HepG2 (cell line): ENCODE data around the gene CDK5RAP2. TPM values are rescaled to one million over a fixed set of nuclear protein-coding genes. Genes with fewer than 3 reads are reported as not detected.

Experiments
- ATAC-seq: fragments of 200-7000 bp; cut with Tn5 transposase; 3 replicates; pipeline ENCODE4 v1.9.1; 2020; ENCODE audit warnings: mild to moderate bottlenecking, moderate library complexity
- BruUV-seq: library from RNA; stranded (reverse); fragments of 400-500 nt; replicated peaks from 2 replicates; lab custom pipeline; 2021; lab: Mats Ljungman, UMichigan
- CTCF ChIA-PET: fragments of 300-600 bp; formaldehyde crosslinking; extraction: SDS; loops from one replicate; lab custom pipeline; 2021; ENCODE audit warnings: low total read pairs, inconsistent platforms, low intra/inter-chr PET ratio; lab: Yijun Ruan, JAX
- POLR2A ChIA-PET: fragments of 350-600 bp; sonication (Branson Sonifier 250); formaldehyde crosslinking; loops from one replicate; lab custom pipeline; 2020; ENCODE audit warnings: antibody characterized with exemption, inconsistent platforms; lab: Yijun Ruan, JAX
- DNase-seq: peaks from one replicate; pipeline ENCODE4 v3.0.0-alpha.2; 2015; ENCODE audit warnings: low spot score
- FAIRE-seq: peaks from 3 replicates; lab custom pipeline; 2011; peaks lifted over from hg19 to GRCh38; lab: Jason Lieb, UNC
- H2AFZ ChIP-seq: one replicate; pipeline ENCODE4 v1.6.1; 2011; ENCODE audit warnings: low read length, inconsistent platforms
- H3K27ac ChIP-seq: fragments of 300-600 bp; 3 replicates; pipeline ENCODE4 v1.8.0; 2011; ENCODE audit warnings: mixed run types, mild to moderate bottlenecking, mixed read lengths, low read length, inconsistent platforms; ENCODE audit not compliant: insufficient read depth; ENCODE audit errors: extremely low read length
- H3K27me3 ChIP-seq, 2 experiments: fragments of 200-600 bp in 1 of 2; 2 replicates in 1 of 2; 3 replicates in 1 of 2; pipeline versions ENCODE4 v1.6.0 to v1.8.0; 2011; ENCODE audit warnings: low read length in 2 of 2, mild to moderate bottlenecking in 2 of 2, moderate library complexity in 2 of 2, inconsistent platforms in 1 of 2; ENCODE audit not compliant: insufficient read depth in 2 of 2, control insufficient read depth in 1 of 2
- H3K36me3 ChIP-seq, 2 experiments: fragments of 200-600 bp in 1 of 2; replicated peaks in 1 of 2; 2 replicates in 1 of 2; 3 replicates in 1 of 2; pipeline versions ENCODE4 v1.5.1 to v1.8.0; 2011; ENCODE audit warnings: low read length in 2 of 2, inconsistent platforms in 1 of 2; ENCODE audit not compliant: insufficient read depth in 2 of 2, control insufficient read depth in 1 of 2
- H3K4me1 ChIP-seq: 2 replicates; pipeline ENCODE4 v1.5.1; 2012; ENCODE audit warnings: low read length, inconsistent platforms; ENCODE audit not compliant: insufficient read depth
- H3K4me2 ChIP-seq: 2 replicates; pipeline ENCODE4 v1.6.0; 2011; ENCODE audit warnings: low read depth, low read length, inconsistent platforms
- H3K4me3 ChIP-seq, 3 experiments: fragments of 200-600 bp in 1 of 3; sonication (generic), shearing (Covaris generic) in 1 of 3; replicated peaks in 1 of 3; 2 replicates each; pipeline ENCODE4 v1.5.1; 2011 to 2016; ENCODE audit warnings: low read length in 3 of 3, inconsistent platforms in 2 of 3, low read depth in 2 of 3, mild to moderate bottlenecking in 2 of 3, control low read depth in 1 of 3, mixed read lengths in 1 of 3; ENCODE audit not compliant: insufficient read depth in 1 of 3
- H3K79me2 ChIP-seq: one replicate; pipeline ENCODE4 v1.6.1; 2011; ENCODE audit warnings: low read length, inconsistent platforms; ENCODE audit not compliant: insufficient read depth
- H3K9ac ChIP-seq: 2 replicates; pipeline ENCODE4 v1.6.0; 2011; ENCODE audit warnings: mild to moderate bottlenecking, low read depth, low read length, inconsistent platforms; ENCODE audit not compliant: insufficient read depth
- H3K9me3 ChIP-seq: 2 replicates; pipeline ENCODE4 v1.5.1; 2012; ENCODE audit warnings: mild to moderate bottlenecking, low read length
- H4K20me1 ChIP-seq: 2 replicates; pipeline ENCODE4 v1.6.0; 2011; ENCODE audit warnings: inconsistent platforms, mild to moderate bottlenecking, low read length, moderate library complexity; ENCODE audit not compliant: insufficient read depth
- GPN1 ChIP-seq: sonication (generic); formaldehyde crosslinking; IDR thresholded peaks from 2 replicates; pipeline ENCODE4 v1.5.1; 2020; ENCODE audit warnings: missing genetic modification reagents, borderline replicate concordance
- ISX ChIP-seq: sonication (generic); formaldehyde crosslinking; conservative IDR thresholded peaks from 2 replicates; pipeline ENCODE4 v1.5.0; 2020; ENCODE audit warnings: missing genetic modification reagents
- MAFF ChIP-seq: IDR thresholded peaks from 2 replicates; pipeline ENCODE4 v1.6.1; 2011; ENCODE audit warnings: low read depth, low read length, improper control_type of control experiment
- MAFK ChIP-seq, 2 experiments: IDR thresholded peaks in 1 of 2; conservative IDR thresholded peaks in 1 of 2; 2 replicates each; pipeline ENCODE4 v1.6.1; 2011; ENCODE audit warnings: improper control_type of control experiment in 2 of 2, low read length in 2 of 2
- NR2C2 ChIP-seq: sonication (generic); formaldehyde crosslinking; IDR thresholded peaks from 2 replicates; pipeline ENCODE4 v1.4.0; 2020; ENCODE audit warnings: missing genetic modification reagents, mild to moderate bottlenecking, moderate library complexity, borderline replicate concordance
- PAXIP1 ChIP-seq: sonication (generic); formaldehyde crosslinking; conservative IDR thresholded peaks from 2 replicates; pipeline ENCODE4 v1.4.0; 2020; ENCODE audit warnings: mild to moderate bottlenecking, missing genetic modification reagents, moderate library complexity
- RFXANK ChIP-seq: IDR thresholded peaks from 2 replicates; pipeline ENCODE4 v1.6.1; 2016
- TEAD3 ChIP-seq: optimal IDR thresholded peaks from 2 replicates; pipeline ENCODE3; 2016; ENCODE audit warnings: borderline replicate concordance
- ZMYM3 ChIP-seq: sonication (generic); formaldehyde crosslinking; IDR thresholded peaks from 2 replicates; pipeline ENCODE4 v1.5.1; 2020; ENCODE audit warnings: mild to moderate bottlenecking, missing genetic modification reagents
- ZMYM4 ChIP-seq: sonication (generic); formaldehyde crosslinking; IDR thresholded peaks from 2 replicates; pipeline ENCODE4 v1.8.1; 2023; ENCODE audit warnings: mild to moderate bottlenecking, missing genetic modification reagents
- ZNF224 ChIP-seq: sonication (generic); formaldehyde crosslinking; IDR thresholded peaks from 2 replicates; pipeline ENCODE4 v1.5.0; 2020; ENCODE audit warnings: mild to moderate bottlenecking, missing genetic modification reagents
- ZNF281 ChIP-seq: sonication (generic); formaldehyde crosslinking; IDR thresholded peaks from 2 replicates; pipeline ENCODE4 v1.4.0; 2020; ENCODE audit warnings: missing genetic modification reagents, borderline replicate concordance
- ZNF414 ChIP-seq: sonication (generic); formaldehyde crosslinking; IDR thresholded peaks from 2 replicates; pipeline ENCODE4 v1.5.0; 2020; ENCODE audit warnings: missing genetic modification reagents
- ZNF510 ChIP-seq: sonication (generic); formaldehyde crosslinking; IDR thresholded peaks from 2 replicates; pipeline ENCODE4 v1.4.0; 2020; ENCODE audit warnings: low read depth, mild to moderate bottlenecking, missing genetic modification reagents
- ZNF652 ChIP-seq: IDR thresholded peaks from 2 replicates; pipeline ENCODE4 v1.6.1; 2016; ENCODE audit warnings: low read depth, borderline replicate concordance
- WGBS: methylation state at CpG from one replicate; pipeline ENCODE4 v1.1.6; 2017; ENCODE audit warnings: low lambda C conversion rate; 5-methylcytosine and 5-hydroxymethylcytosine counted together
- in situ Hi-C: cut with HindIII; loops from 2 replicates; pipeline ENCODE4 v1.10.0; 2017; ENCODE audit warnings: low pct_unique_long_range_greater_than_20kb; ENCODE audit not compliant: extremely low pct_ligation_motif_present
- intact Hi-C: fragments of 100-400 bp; cut with micrococcal nuclease; formaldehyde crosslinking; loops from one replicate; pipeline ENCODE4 v1.10.0; 2022; ENCODE audit not compliant: unreplicated experiment
- polyA plus RNA-seq, 8 experiments: library from polyadenylated mRNA; depleted of rRNA in 3 of 8; stranded (reverse) in 7 of 8; unstranded in 1 of 8; fragments of >200 nt; fragmentation: Illumina TruSeq in 4 of 8; extraction: Trizol in 4 of 8; gene quantifications; 2 replicates each; pipeline versions ENCODE4 v1.2.1 to v1.2.3, GENCODE V29; 2011 to 2016; ENCODE audit warnings: low read depth in 4 of 8, missing spikeins in 1 of 8, mixed read lengths in 1 of 8; ENCODE audit not compliant: insufficient read depth in 1 of 8
- total RNA-seq, 5 experiments: library from RNA; depleted of rRNA; stranded (reverse); fragments of >200 nt; fragmentation: Illumina TruSeq; extraction: Trizol; gene quantifications; 2 replicates each; pipeline ENCODE4 v1.2.3, GENCODE V29; 2016; ENCODE audit warnings: low read depth in 1 of 5

The CDK5RAP2 gene
- total and polyA plus RNA-seq, 2 of the 13 experiments (the other 11 are each of a cell fraction or from before 2014, with no cell fraction given): 31.8 to 42.2 TPM

- TF ChIP-seq ISX (CRISPR knock-in tag): no peak
- TF ChIP-seq ZNF281 (CRISPR knock-in tag): no peak
These were observed 13.9 kb upstream of the CDK5RAP2 start (continued) for GRCh38 chr9:120593955-120594277.

GRCh38 chr9:120593250-120593954 lies 13.4 kb upstream of the CDK5RAP2 start:
- no peaks in the 10 kb centered on the region for H3K27me3 ChIP-seq
- CTCF ChIA-PET: no interaction called here
- H3K4me1 ChIP-seq: peaks cover 24% of the 10 kb centered on the region
- FAIRE-seq (peak; percentile 77), ATAC-seq (peak; percentile 90), DNase-seq (no peak)
- POLR2A ChIA-PET: interaction anchor here (0.9 to 1.8 kb wide), 3 partner anchors 14 to 117 kb away, joined by 3 to 6 read pairs (median 3); partner anchors contain the start of gene CDK5RAP2
- 1% methylated on average over 3 of the region's 5 CpGs for WGBS
- H3K9ac ChIP-seq: no peak overlapping the region
- BruUV-seq: no TSS peak
- no peak overlapping the region for H3K27ac ChIP-seq
- no peaks in the 10 kb centered on the region for H3K79me2 ChIP-seq
- no peaks in the 10 kb centered on the region for H4K20me1 ChIP-seq
- in situ Hi-C loops (no loop called here), intact Hi-C loops (no loop called here)
- H3K4me3 ChIP-seq: no peak overlapping the region
- H3K4me2 ChIP-seq: 0 out of 2 replicates have a peak overlapping the region, but pooled peaks have one; percentile 21
- no peaks in the 10 kb centered on the region for H3K9me3 ChIP-seq
- H3K36me3 ChIP-seq: no peaks in the 10 kb centered on the region
- H2AFZ ChIP-seq: no peak overlapping the region
- TF ChIP-seq PAXIP1 (CRISPR knock-in tag): 0 out of 2 replicates have a peak, but pooled peaks have one; percentile 11
- TF ChIP-seq MAFF: 0 out of 2 replicates have a peak, but pooled peaks have one; percentile 10
- TF ChIP-seq ZMYM3 (CRISPR knock-in tag): peak; percentile 71
- peak; percentile 47 for TF ChIP-seq TEAD3 (CRISPR knock-in tag)
- no peak for TF ChIP-seq GPN1 (CRISPR knock-in tag)
- TF ChIP-seq RFXANK (CRISPR knock-in tag): no peak
- TF ChIP-seq ZNF510 (CRISPR knock-in tag): 0 out of 2 replicates have a peak, but pooled peaks have one; percentile 51
- no peak for TF ChIP-seq NR2C2
- TF ChIP-seq ZMYM4 (CRISPR knock-in tag): 0 out of 2 replicates have a peak, but pooled peaks have one; percentile 17
- TF ChIP-seq ZNF652: no peak
- 0 out of 4 replicates have a peak, but pooled peaks have one; percentile 4 to 24 for TF ChIP-seq MAFK (conservative IDR thresholded peaks at IDR 0.05 in 1 of 2, IDR thresholded peaks at IDR 0.05 in 1 of 2; ENCODE audit: low read length in 2 of 2)
- no peak for TF ChIP-seq ZNF414 (CRISPR knock-in tag)
- TF ChIP-seq ZNF224 (CRISPR knock-in tag): no peak
